ENCODE results near the gene SASH1.
A peak's percentile ranks its signal among the peaks of the same experiment; 100 is the strongest.

SASH1 gene

GRCh38 chr6:148548065-148548748 lies 205.6 kb downstream of the SASH1 start:
- DNase-seq (ENCODE audit: low read depth) = no peak

GRCh38 chr6:148548749-148549140 lies 206.1 kb downstream of the SASH1 start:
- DNase-seq (ENCODE audit: low read depth) = no peak

GRCh38 chr6:148550569-148550968 lies 207.9 kb downstream of the SASH1 start:
- DNase-seq (ENCODE audit: low read depth) = peak; percentile 80

- DNase-seq (ENCODE audit: low read depth) = no peak
Observed at GRCh38 chr6:148551226-148551625, 208.6 kb downstream of the SASH1 start.

- DNase-seq (ENCODE audit: low read depth) = no peak
Observed at GRCh38 chr6:148556410-148556809, 213.8 kb downstream of the SASH1 start.

- peak; percentile 80 for DNase-seq (ENCODE audit: low read depth)
Observed at GRCh38 chr6:148557796-148558321, 215.2 kb downstream of the SASH1 start.

- peak; percentile 36 for DNase-seq (ENCODE audit: low read depth)
Observed at GRCh38 chr6:148559848-148560433, 217.3 kb downstream of the SASH1 start.

GRCh38 chr6:148561629-148562028 lies 219.0 kb downstream of the SASH1 start:
- DNase-seq (ENCODE audit: low read depth) = no peak

GRCh38 chr6:148563066-148563465 lies 220.4 kb downstream of the SASH1 start:
- DNase-seq (ENCODE audit: low read depth) = no peak

- no peak for DNase-seq (ENCODE audit: low read depth)
Observed at GRCh38 chr6:148564494-148565035, 221.9 kb downstream of the SASH1 start.

GRCh38 chr6:148565321-148565926 lies 222.8 kb downstream of the SASH1 start:
- DNase-seq (ENCODE audit: low read depth) = no peak

GRCh38 chr6:148565930-148566663 lies 223.5 kb downstream of the SASH1 start:
- peak; percentile 97 for DNase-seq (ENCODE audit: low read depth)

GRCh38 chr6:148566664-148567350 lies 224.2 kb downstream of the SASH1 start:
- no peak for DNase-seq (ENCODE audit: low read depth)

GRCh38 chr6:148570456-148570855 lies 227.8 kb downstream of the SASH1 start:
- DNase-seq (ENCODE audit: low read depth) = no peak

GRCh38 chr6:148572676-148573335 lies 230.2 kb downstream of the SASH1 start:
- DNase-seq (ENCODE audit: low read depth) = no peak

GRCh38 chr6:148573922-148574321 lies 231.3 kb downstream of the SASH1 start:
- no peak for DNase-seq (ENCODE audit: low read depth)

- peak; percentile 38 for DNase-seq (ENCODE audit: low read depth)
Observed at GRCh38 chr6:148577687-148578488, 235.2 kb downstream of the SASH1 start.

GRCh38 chr6:148578489-148578814 lies 235.8 kb downstream of the SASH1 start:
- no peak for DNase-seq (ENCODE audit: low read depth)

GRCh38 chr6:148578837-148579565 lies 236.4 kb downstream of the SASH1 start:
- no peak for DNase-seq (ENCODE audit: low read depth)

- DNase-seq (ENCODE audit: low read depth) = no peak
Observed at GRCh38 chr6:148580442-148580841, 237.8 kb downstream of the SASH1 start.

Measured in amniotic epithelial cell (primary cell).